ENCODE data around the gene ID3.
"Not testable (repeated sequence)": the region's sequence is repeated elsewhere in the genome, so short reads cannot be mapped to it uniquely, and the experiment has no call there.

Gene ID3

DNA sequence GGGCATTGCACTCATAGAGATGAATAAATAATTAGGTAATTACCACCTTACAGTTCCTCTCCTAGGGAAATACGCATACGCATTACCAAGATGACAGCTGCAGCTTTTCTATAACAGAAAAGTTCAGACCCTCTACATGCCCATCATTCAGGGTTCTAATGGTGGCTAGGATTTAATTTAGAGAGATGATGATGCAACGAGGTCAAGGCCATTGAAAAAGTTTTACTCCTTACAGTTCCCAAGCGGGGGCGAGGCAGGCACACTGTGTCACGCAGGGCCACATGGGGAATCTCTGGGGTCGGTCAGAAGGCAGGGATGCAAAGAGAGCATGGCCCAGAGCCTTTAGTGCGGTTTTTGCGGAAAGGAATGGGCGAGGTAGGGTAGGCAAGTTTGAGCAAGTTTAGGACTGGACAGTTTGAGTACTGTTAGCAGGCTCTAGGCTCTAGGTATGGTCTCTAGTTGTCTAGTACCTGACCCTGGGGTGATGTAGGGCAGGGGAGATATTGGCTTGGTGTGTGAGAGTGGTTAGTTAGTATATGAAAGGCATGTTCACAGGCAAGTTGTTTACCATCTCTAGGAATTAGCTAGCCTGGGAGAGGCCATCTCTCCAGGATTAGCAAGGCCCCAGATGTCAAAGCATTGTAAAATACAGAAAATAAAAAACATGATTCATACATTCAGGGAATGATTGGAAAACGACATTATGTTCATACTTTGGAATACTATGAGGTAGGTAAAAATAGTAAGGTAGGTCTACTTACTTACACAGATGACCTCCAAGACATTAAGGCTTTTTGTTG, 29.6 kb upstream of the ID3 start:
- DNase-seq (ENCODE audit: low spot score), result no peak

DNA sequence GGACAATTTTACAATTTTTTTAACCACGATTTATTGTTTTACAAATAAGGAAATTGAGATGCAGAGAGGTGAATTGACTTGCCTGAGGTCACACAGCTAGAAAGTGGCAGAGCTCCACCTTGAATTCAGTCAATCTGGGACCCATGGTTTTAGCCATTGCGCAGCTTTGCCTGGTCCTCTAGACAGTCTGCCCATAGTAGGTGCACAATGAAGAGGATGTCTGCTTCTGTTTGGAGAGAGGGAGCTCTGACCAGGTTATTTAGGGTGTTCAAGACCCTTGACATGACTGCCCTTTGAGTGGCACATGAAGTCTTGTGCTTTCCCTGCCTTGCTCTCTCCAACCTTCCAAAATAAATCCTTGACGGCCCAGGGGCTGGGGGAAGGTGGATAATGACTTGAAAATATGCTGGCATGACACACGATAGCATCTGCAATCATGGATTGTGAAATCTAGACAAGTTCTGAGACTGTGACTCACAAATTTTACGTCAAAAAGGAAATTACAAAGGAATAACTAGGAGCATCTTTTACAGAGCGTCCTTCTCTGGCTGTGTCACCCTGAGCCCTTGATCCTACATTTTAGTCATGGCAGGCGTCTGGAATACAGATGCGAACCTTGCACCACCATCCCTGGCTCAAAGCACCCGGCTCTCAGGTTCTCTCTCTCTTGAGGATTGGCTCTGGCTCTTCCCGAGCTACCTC, 26.2 kb upstream of the ID3 start:
- DNase-seq (ENCODE audit: low spot score), result no peak

DNA sequence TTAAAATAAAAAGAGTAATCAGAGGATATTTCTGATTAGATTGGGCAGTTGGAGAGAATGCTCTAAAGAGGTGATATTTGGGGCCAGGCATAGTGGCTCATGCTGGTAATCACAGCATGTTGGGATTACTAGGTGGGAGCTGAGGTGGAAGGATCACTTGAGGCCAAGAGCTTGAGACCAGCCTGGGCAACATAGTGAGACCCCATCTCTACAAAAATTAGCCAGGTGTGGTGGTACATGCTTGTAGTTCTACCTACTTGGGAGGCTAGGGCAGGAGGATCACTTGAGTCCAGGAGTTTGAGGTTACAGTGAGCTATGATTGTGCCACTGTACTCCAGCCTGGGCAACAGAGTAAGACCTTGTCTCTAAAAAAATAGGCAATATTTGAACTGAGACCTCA, 24.4 kb upstream of the ID3 start:
- not testable (repeated sequence) for DNase-seq (ENCODE audit: low spot score)

DNA sequence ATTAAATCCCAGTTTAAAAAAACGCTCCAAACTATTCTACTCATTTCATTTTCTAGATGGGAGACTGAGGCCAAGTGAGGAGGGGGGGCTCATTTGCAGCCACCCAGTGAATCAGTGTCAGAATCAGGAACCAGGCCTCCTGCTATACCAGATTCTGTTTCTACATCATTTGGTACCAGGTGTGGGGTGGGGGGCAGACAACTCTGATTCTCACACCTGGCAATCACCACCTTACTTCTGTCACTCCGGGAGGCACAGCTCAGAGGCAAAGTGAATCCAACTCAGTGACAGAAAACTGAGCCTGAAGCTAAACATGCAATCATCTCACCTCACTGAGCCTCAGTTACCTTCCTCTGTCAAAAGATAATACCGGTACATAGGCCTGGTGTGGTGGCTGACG, 23.5 kb upstream of the ID3 start:
- DNase-seq (ENCODE audit: low spot score), result no peak

DNA sequence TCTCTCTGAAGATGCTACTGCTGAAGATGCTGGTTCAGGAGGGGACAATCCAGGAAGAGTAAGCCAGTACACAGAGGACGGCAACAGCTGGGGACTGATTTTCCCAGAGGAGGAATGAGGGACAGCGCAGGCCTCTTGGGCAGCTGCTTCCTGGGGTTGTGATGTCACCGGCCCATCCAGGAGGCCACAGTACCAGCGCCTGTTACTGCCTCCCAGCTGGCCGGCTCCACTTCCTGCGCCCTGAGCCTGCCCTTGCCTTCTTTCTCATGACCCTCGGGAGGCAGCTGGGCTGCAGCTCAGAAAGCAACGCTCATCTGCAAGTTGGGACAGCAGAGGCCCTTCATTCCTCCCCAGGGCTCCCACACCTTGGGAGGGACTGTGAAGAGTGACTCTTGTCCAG, 21.9 kb upstream of the ID3 start:
- DNase-seq (ENCODE audit: low spot score), result no peak

DNA sequence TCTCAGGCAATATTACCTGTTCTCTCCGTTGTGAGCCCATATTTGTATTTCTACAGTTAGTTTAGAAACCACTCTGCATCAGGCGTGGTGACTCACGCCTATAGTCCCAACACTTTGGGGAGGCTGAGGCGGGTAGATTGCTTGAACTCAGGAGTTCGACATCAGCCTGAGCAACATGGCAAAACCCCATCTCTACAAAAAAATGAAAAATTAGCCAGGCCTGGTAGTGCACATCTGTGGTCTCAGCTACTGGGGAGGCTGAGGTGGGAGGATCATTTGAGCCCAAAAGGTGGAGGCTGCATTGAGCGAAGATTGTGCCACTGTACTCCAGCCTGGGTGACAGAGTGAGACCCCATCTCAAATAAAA, 19.7 kb upstream of the ID3 start:
- no peak for DNase-seq (ENCODE audit: low spot score)

DNA sequence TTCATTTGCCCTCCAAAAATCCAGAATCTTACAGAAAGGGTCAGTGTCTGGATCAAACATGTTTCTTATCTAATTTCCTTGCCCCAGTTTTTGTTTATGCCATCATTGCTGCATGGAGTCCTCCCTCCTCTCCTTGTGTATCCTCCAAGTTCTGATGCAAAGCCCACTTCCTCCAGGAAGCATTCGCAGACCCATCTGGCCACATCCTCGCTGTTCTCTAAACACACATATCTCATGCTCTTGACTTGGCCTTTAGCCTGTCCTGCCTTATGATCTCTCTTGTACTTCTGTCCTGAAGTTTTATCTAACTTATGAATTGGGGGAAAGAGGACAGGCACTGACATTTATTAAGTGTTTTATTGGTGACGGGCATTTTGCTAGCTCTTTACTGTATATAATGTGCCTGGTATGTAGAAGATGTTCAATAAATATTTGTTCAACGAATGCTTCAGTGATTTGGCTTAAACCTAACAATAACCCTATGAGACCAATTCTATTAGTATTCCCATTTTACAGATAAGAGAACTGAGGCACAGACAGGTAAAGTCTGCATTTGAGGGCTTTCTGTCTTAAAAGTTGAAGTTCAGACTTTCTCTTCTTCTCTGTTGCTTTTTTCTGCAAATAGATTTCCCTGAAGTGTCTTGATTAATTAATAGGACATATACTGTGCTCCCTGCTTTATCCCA, 19.2 kb upstream of the ID3 start:
- no peak for DNase-seq (ENCODE audit: low spot score)

DNA sequence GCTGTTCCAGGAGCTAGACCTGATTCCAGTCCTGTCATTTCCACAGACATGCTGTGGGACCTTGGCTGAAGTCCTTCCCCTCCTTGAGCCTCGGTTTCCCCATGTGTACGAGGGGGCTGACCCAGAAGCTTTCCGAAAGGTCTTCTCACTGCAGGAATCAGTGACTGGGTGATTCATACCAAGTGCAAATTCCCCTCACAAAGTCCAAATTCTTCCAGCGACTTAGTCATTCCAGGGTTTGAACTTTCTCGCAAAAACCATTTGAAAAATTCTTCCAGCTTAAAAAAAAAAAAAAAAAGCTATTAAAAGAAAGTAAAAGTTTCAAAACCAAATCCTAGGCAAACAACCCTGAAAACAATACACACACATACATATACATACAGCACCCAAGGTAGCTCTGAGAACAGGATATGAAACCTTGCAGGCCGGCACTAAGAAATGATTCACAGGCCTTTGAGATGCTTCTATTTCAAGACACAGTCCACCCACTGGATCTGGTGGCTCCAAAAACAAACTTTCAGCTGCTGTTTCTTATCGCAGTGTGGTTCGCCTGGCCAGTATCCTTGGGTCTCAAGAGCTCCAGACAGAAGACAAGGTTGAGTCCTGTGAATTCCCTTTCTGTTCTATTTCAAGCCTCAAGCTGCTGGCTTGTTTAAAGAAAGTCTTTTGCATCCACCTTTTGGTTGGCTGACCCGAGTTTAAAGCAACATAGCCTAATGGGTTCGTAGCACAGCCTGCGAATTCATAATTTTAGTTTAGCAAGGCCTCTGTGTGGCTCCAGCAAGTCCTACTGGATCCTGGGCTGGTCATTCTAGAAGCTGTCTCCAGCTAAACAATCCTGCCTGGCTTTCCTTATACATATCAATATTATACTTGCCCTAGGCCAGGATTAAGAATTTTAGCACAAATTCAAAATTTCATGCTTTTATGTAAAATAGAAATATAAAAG, 18.0 kb upstream of the ID3 start:
- DNase-seq (ENCODE audit: low spot score), result no peak

DNA sequence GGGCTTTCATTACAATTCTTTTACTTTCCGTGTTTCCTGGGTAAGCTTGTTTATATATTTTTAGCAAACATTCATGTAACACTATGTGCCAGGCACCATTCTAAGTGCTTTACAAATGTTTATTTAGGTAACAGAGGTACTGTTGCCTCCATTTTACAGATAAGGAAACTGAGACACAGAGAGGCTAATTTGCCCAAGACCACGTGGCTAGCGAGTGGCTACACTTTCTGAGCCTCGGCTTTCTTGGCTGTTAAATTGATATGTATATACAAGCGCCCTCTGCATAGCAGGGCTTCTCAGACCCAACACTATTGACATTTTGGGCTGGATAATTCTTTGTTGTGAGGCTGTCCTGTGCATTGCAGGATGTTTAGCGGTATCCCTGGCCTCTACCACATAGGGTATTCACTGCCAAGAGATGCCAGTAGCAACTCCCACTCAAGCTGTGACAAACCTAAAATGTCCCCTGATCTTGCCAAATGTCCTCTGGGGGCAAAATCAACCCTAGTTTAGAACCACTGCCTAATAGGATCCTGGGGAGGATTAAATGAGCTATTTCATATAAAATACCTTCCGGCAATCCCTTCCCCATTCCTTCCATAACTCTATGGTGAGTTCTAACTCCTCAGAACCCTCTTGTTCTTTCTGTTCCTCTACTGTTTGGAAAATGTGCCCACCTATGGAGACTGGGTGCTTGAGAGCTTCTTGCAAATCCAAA, 17.2 kb upstream of the ID3 start:
- DNase-seq (ENCODE audit: low spot score), result no peak

DNA sequence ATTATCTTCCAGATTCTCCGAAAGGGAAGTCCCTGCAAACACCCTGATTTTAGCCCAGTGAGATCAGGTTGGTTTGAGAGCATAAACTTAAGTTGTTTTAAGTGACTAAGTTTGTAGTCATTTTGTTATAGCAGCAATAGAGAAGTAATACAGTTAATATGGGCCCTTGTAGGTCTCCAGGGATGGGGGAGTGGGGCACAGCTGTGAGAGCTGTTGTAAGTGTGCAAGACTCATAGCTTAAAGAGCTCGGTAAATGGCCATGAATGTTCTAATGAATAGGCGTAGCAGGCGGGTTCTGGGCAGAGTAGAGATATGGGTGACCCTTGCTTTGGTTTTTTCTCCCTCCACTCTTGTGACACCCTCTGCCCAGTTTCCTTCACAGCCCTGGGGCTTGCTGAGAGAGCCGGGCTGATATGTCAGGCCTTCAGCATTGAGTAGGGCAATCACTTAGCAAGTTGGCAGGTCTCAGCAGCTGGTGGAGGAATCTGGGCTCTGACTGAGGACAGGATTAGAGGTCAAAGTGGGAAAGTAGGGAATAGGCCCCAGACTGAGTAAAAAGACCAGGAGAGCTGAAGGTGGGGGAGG, 16.0 kb upstream of the ID3 start:
- DNase-seq (ENCODE audit: low spot score), result no peak

DNA sequence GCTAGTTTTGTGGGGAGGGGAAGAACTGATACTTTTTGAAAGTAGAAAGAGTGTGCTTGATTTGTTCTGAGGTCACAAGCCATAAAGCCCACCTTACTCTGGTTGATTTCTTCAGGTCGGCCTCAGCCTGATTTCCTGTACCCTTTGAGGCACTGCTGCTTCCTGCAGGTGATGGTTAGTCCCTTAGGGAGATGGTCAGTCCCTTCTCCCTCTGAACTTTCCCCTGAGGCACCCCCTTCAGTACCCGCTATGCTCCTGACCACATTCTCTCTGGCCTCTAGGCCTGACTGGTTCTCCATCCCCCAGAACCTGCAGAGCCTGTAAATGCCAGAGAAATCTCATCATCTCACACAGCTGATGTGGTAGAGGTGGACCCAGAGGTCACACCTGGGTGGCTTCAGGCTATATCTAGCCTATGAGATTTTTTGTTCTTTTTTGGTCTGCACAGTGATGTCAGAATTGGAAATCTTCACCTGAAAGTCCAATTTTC, 15.0 kb upstream of the ID3 start:
- no peak for DNase-seq (ENCODE audit: low spot score)

DNA sequence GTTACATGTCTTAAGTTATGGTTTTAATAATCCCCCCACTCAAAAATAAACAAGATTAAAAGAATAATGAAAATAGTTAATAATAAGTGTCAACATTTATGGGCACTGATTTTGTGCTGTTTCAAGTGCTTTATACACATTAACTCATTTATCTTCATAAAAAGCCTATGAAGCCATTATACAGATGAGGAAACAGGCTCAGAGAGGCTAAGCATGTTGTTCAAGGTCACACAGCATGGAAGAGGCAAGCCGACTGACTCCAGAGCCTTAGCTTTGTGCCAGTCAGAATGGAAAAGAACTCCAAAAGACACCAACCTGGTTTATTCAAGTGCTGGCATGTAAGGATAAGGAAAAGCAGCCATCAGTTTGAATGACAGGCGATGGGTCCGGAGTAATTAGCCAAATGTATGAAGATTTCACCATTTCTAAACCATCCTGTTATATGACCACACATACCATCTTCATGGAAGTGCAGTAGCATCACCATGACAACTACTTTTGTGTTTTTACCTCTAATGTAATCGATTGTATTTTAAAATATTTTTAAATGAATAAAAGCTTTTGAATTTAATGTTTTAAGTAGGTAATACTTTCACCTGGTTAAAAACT, 14.4 kb upstream of the ID3 start:
- DNase-seq (ENCODE audit: low spot score), result no peak

DNA sequence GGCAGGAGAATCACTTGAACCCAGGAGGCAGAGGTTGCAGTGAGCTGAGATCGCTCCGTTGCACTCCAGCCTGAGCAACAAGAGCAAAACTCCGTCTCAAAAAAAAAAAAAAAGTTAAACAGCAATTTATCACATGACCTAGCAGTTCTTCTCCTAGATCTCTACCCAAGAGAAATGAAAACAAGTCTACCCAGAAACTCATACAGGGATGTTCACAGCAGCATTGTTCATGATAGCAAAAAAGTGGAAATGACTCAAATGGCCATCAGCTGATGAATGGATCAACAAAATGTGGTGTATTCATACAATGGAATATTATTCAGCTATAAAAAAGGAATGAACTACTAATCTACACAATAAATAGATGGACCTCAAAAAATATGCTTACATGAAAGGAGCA, 12.2 kb upstream of the ID3 start:
- no peak for DNase-seq (ENCODE audit: low spot score)

DNA sequence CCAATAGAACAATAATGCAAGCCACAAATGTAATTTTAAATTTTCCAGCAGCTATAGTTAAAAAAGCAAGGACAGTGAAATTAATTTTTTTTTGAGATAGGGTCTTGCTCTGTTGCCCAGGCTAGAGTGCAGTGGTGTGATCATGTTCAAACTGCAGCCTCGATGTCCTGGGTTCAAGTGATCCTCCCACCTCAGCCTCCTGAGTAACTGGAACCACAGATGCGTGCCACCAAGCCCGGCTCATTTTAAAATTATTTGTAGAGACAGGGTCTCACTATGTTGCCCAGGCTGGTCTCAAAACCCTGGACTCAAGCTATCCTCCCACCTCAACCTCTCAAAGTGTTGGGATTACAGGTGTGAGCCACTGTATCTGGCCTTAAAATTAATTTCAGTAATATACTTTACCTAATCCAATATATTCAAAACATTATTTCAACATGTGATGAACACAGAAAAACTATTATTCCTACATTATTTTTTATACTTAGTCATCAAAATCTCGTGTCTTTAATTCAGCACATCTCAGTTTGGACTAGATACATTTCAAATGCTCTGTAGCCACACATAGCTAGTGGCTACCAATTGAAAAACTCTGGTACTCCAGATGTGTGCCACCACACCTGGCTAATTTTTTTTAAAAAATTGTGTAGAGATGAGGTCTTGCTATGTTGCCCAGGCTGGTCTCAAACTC, 10.8 kb upstream of the ID3 start:
- no peak for DNase-seq (ENCODE audit: low spot score)

DNA sequence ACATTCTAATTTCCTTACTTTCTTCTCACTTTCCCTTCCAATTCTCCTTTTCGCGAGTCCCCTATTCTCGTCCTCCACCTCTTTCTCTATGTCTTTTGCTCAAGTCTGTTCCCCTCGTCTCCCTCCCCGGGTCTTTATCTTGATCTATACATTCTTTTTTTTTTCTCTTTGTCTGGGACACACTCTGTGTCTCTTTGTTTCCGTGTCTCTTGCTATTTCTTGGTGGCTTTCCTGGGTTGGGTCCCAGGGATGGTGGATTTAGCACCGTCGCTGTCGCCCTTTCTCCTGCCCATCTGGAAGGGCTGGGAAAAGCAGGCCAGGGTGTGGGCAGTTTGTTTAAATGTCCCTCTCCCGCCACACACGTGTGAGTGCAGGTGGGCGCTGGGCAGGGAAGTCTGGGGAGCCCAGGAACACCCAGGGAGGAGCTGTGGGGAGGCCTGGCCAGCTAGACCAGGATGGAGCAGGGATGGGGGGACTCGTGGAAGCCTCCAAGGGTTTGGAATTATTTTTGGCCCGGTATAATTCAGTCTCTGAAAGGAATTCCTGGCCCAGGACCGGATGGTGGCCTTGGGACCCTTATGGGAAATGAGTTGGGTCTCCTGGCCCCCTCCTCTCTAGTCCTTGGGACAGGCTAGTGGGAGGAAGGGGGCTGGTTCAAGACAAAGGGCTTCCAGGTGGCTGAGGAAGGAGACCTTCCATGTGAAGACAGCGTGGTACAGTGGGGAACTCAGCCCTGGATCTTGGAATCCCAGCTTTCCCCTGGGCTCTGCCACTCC, 9.5 kb upstream of the ID3 start:
- no peak for DNase-seq (ENCODE audit: low spot score)

DNA sequence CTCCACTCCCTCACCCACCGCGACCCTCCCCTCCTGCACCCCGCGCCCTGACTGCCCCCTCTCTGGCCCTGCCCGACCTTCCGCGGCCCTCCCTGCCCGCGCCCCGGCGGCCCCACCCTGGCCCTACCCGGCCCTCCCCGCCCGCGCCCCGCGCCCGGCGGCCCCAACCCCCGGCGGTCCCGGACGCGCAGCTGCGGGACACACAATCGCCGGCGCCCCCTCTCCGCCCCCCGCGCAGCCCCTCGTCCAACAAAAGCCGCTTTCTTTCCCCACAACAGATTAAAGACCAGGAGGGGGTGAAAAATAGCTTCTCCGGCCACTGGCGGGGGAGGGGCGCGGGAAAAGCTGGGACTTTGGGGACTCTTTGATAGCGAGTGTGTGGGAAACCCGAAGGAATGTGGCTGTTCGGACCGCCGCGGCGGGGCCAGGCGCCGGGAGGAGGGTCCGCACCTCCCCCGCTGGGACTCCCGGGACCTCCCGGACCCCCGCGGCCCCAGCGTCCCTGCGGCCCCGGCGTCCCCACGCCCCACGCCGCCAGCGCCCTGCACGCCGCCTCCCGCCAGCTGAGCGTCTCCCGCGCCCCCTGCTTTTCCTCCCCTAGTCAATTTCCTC, 8.8 kb upstream of the ID3 start:
- no peak for DNase-seq (ENCODE audit: low spot score)

DNA sequence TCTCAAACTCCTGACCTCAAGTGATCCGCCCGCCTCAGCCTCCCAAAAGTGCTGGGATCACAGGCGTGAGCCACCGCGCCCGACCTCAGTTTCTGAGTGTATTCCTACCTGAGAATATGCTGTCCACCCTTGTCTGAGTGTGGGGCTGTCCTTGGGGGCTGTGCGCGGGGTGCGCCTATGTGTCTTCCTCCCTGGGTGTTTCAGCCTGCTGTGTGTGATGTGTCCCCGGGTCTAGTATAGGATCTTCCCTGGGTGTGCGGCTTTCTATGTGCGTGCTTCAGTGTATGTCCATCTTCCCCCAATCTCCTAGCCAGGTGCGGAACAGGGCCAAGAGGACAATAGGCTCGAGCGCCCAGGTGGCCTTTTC, 8.3 kb upstream of the ID3 start:
- no peak for DNase-seq (ENCODE audit: low spot score)

DNA sequence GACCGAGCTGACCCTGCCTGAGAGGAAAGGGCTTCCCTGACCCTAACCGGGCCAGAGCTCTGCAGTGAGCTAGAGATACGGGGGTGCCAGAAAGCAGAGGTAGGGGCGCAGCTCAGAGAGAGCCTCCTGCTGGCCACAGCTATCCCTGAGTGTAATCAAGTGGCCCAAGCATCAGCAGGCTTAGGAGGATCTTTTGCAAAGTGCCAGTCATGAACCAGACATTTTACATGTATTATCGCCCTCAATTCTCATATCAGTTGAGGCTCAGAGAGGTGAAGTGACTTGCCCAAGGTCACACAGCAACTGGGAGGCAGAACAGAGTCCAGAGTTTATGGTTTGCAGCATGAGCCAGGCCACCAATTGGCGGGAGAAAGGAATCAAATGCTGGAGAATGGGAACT, 7.0 kb upstream of the ID3 start:
- no peak for DNase-seq (ENCODE audit: low spot score)

DNA sequence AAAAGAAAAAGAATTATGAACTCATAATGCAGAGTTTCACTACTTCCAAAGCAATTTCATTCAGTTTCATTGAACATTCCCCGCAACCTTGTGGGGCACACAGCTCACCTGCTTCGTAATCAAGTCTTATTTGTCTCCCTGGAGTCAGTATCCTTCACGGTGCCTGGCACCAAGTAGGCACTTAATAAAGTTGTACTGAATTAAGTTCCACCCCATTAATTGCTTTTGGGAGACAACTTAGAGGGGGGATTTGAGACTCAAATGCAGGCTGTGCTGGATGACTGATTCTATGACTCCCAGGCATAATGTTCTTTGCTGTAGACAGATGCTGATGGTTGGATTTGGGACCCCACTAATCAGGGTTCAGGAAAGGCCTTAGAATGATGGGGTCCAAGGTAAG, 6.5 kb upstream of the ID3 start:
- no peak for DNase-seq (ENCODE audit: low spot score)

All from CD4-positive, alpha-beta T cell treated with Interleukin-6 at 100 ng/mL for 8 hours (primary cell).